ENCODE data around the gene CACNG4.

The CACNG4 gene

DNA sequence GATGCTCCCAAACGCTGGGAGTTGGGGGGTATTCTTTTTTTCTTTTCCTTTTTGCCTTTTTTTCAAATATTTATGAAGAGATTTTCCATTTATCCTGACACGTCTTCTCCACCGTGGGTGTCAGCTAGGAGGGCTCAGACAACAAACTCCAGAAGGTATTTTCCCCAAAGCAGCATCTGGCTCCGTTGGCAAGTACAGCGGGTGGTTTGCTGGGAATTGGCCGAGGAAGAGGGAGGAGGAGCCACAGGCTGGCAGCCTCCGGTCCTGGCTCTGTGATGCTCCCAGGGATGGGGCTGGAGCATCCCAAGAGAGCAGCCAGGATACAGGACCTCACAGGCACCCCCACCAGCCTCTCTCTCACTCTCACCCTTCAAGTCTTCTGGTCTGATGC is 10.9 kb upstream of the CACNG4 start:
- TF ChIP-seq CTCF (IDR thresholded peaks at IDR 0.05): no peak
- Histone ChIP-seq H3K4me3 (no peak overlapping the region), H3K27ac (no peak overlapping the region)
- DNase-seq (ENCODE audit: low spot score): no peak

DNA sequence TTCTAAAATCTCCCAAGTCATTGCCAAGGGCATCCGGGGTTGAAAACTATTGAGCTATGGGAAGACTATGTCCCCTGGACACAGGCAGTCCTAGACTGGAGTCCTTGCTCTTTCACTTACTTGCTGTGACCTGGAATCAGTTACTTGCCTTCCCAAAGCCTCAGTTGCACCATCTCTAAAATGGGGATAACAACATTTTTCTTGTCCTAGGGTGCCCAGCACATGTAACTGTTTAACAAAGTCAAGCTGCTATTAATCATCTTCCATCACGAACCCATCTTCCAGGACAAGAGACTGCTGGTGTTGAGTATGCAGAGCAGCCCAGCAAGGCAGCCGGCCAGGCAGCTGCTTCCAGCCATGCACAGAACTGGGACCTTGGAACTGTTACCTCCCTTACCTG is 9.9 kb upstream of the CACNG4 start:
- H3K27ac ChIP-seq: no peak overlapping the region
- no peak overlapping the region for H3K4me3 ChIP-seq
- no peak for DNase-seq (ENCODE audit: low spot score)
- no peak for TF ChIP-seq CTCF (IDR thresholded peaks at IDR 0.05)

- TF ChIP-seq CTCF (IDR thresholded peaks at IDR 0.05): no peak
- Histone ChIP-seq H3K4me3 (no peak overlapping the region), H3K27ac (no peak overlapping the region)
- DNase-seq (ENCODE audit: low spot score): no peak
These were observed 8.7 kb upstream of the CACNG4 start for GRCh38 chr17:66955821-66956220.

DNA sequence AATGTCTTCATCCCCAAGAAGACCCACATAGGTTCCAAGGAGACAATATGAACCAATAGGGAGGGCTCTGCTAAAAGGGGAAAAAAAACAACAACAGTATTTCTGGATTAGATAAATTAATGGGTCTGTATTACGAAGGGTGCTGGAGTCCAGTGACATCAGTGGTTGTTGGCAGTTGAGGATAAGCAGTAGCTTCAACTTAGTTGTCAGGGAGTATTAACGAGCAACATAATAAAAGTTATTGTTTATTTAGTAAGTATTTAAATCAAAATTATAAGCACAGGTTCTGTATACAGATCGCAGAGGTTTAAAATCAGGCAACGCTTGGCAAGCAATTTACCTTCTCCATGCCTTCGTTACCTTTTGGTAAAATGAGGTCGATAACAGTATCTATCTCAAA is 7.6 kb upstream of the CACNG4 start:
- H3K4me3 ChIP-seq: no peak overlapping the region

GRCh38 chr17:66957343-66957742 is 7.2 kb upstream of the CACNG4 start:
- no peak for TF ChIP-seq CTCF (IDR thresholded peaks at IDR 0.05)
- no peak for DNase-seq (ENCODE audit: low spot score)
- Histone ChIP-seq H3K4me3 (no peak overlapping the region), H3K27ac (no peak overlapping the region)

More for the DNA sequence above, 7.6 kb upstream of the CACNG4 start:
- no peak overlapping the region for H3K27ac ChIP-seq
- DNase-seq (ENCODE audit: low spot score): no peak
- no peak for TF ChIP-seq CTCF (IDR thresholded peaks at IDR 0.05)

DNA sequence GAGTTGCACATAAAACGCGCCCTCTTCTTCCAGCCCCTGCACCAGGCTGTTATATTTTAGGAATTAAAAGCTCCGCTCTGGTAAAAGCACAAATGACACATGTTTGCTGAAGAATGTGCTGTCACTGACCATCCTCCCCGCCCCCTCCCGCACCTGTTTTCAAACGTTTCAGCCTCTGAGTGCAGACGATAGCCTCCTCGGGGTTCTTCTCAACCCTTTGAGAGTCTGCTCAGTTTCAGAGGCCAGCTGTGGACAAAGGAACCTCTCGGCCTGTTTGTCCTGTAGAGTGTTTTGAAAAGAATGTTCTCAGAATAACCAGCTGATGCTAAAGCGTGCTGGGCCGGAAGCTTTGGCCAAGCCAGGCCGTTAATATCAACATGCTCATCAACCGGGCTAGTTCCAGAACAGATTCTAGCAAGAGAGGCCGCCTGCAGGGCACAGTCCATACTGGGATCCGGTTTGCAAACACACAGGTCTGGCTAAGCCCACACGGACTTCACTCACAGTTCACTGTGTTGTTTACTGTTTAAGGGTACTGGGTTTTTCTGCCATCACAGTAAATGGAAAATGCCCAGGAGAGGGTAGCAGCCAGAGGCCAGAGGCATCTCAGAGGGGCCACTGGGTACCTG is 6.4 kb upstream of the CACNG4 start:
- no peak overlapping the region for H3K27ac ChIP-seq

More for the DNA sequence above, 6.4 kb upstream of the CACNG4 start:
- DNase-seq (ENCODE audit: low spot score): no peak
- no peak for TF ChIP-seq CTCF (IDR thresholded peaks at IDR 0.05)
- no peak overlapping the region for H3K4me3 ChIP-seq

All from coronary artery (tissue), 2 donors.